WTC11 (cell line): ENCODE measurements around the gene NDRG3. TPM values are rescaled to one million over a fixed set of nuclear protein-coding genes. Genes with fewer than 3 reads are reported as not detected.

Source experiments
- ATAC-seq: fragments of 200-7000 bp; cut with Tn5 transposase; 2 replicates; pipeline ENCODE4 v1.10.0; 2021; ENCODE audit warnings: mild to moderate bottlenecking, moderate library complexity
- CTCF ChIA-PET: fragments of 300-600 bp; sonication (Branson Sonifier 250); formaldehyde crosslinking; loops from one replicate; lab custom pipeline; 2021; ENCODE audit warnings: antibody characterized with exemption; lab: Charles Lee
- POLR2A ChIA-PET: fragments of 350-600 bp; sonication (Branson Sonifier 250); formaldehyde crosslinking; loops from one replicate; lab custom pipeline; 2021; ENCODE audit warnings: antibody characterized with exemption; lab: Charles Lee
- DNase-seq: peaks from one replicate; pipeline ENCODE4 v3.0.0; 2021; ENCODE audit warnings: low spot score
- H3K27ac Mint-ChIP-seq: 2 replicates; pipeline ENCODE4 v1.8.0; 2021; ENCODE audit warnings: mixed read lengths
- H3K27me3 Mint-ChIP-seq: 2 replicates; pipeline ENCODE4 v1.8.0; 2021; ENCODE audit warnings: low read depth, mild to moderate bottlenecking, moderate library complexity, mixed read lengths
- H3K36me3 Mint-ChIP-seq: 2 replicates; pipeline ENCODE4 v1.8.0; 2021; ENCODE audit warnings: mixed read lengths
- H3K4me1 Mint-ChIP-seq: 2 replicates; pipeline ENCODE4 v1.8.0; 2022; ENCODE audit warnings: mixed read lengths
- H3K4me3 Mint-ChIP-seq: 2 replicates; pipeline ENCODE4 v1.8.0; 2021; ENCODE audit warnings: mild to moderate bottlenecking, moderate library complexity, mixed read lengths
- H3K9me3 Mint-ChIP-seq: 2 replicates; pipeline ENCODE4 v1.8.0; 2021; ENCODE audit warnings: mixed read lengths
- AR ChIP-seq: fragments of 250-450 bp; sonication (Bioruptor Pico); IDR thresholded peaks from 2 replicates; pipeline ENCODE4 v1.9.0; 2021; ENCODE audit warnings: mild to moderate bottlenecking
- ARID4B ChIP-seq: sonication (generic); formaldehyde crosslinking; IDR thresholded peaks from 2 replicates; pipeline ENCODE4 v1.8.0; 2023; ENCODE audit warnings: missing genetic modification reagents, mild to moderate bottlenecking, borderline replicate concordance
- ATF1 ChIP-seq: sonication (generic); formaldehyde crosslinking; IDR thresholded peaks from 2 replicates; pipeline ENCODE4 v1.8.1; 2023; ENCODE audit warnings: mild to moderate bottlenecking, moderate library complexity, missing genetic modification reagents
- CREM ChIP-seq: sonication (generic); formaldehyde crosslinking; IDR thresholded peaks from 2 replicates; pipeline ENCODE4 v1.8.1; 2022; ENCODE audit warnings: mild to moderate bottlenecking, missing genetic modification reagents, moderate library complexity
- E2F1 ChIP-seq: sonication (generic); formaldehyde crosslinking; IDR thresholded peaks from 2 replicates; pipeline ENCODE4 v1.8.0; 2022; ENCODE audit warnings: mild to moderate bottlenecking, missing genetic modification reagents
- E2F5 ChIP-seq: sonication (generic); formaldehyde crosslinking; IDR thresholded peaks from 2 replicates; pipeline ENCODE4 v1.8.1; 2022; ENCODE audit warnings: mild to moderate bottlenecking, moderate library complexity, missing genetic modification reagents
- EMX1 ChIP-seq: fragments of 250-450 bp; sonication (Bioruptor Pico); IDR thresholded peaks from 2 replicates; pipeline ENCODE4 v1.8.0; 2021; ENCODE audit warnings: mild to moderate bottlenecking
- ESRRA ChIP-seq: sonication (generic); formaldehyde crosslinking; IDR thresholded peaks from 2 replicates; pipeline ENCODE4 v1.8.1; 2022; ENCODE audit warnings: mild to moderate bottlenecking, missing genetic modification reagents, borderline replicate concordance
- GABPB1 ChIP-seq: sonication (generic); formaldehyde crosslinking; IDR thresholded peaks from 2 replicates; pipeline ENCODE4 v1.8.1; 2023; ENCODE audit warnings: mild to moderate bottlenecking, missing genetic modification reagents
- KAT7 ChIP-seq: sonication (generic); formaldehyde crosslinking; IDR thresholded peaks from 2 replicates; pipeline ENCODE4 v1.8.1; 2023; ENCODE audit warnings: missing genetic modification reagents, mild to moderate bottlenecking, borderline replicate concordance
- MAX ChIP-seq: sonication (generic); formaldehyde crosslinking; IDR thresholded peaks from 2 replicates; pipeline ENCODE4 v1.8.0; 2022; ENCODE audit warnings: mild to moderate bottlenecking, missing genetic modification reagents
- NFATC4 ChIP-seq: fragments of 250-450 bp; sonication (Bioruptor Pico); IDR thresholded peaks from 2 replicates; pipeline ENCODE4 v1.9.0; 2021; ENCODE audit warnings: mild to moderate bottlenecking
- NFE2L1 ChIP-seq: sonication (generic); formaldehyde crosslinking; IDR thresholded peaks from 2 replicates; pipeline ENCODE4 v1.8.1; 2023; ENCODE audit warnings: missing genetic modification reagents
- RELA ChIP-seq: sonication (generic); formaldehyde crosslinking; IDR thresholded peaks from 2 replicates; pipeline ENCODE4 v1.8.1; 2022; ENCODE audit warnings: missing genetic modification reagents, mild to moderate bottlenecking, borderline replicate concordance
- SMAD3 ChIP-seq: sonication (generic); formaldehyde crosslinking; IDR thresholded peaks from 2 replicates; pipeline ENCODE4 v1.8.0; 2022; ENCODE audit warnings: missing genetic modification reagents, mild to moderate bottlenecking, borderline replicate concordance
- SP1 ChIP-seq: sonication (generic); formaldehyde crosslinking; conservative IDR thresholded peaks from 2 replicates; pipeline ENCODE4 v1.8.1; 2022; ENCODE audit warnings: missing genetic modification reagents
- ZBTB43 ChIP-seq: sonication (generic); formaldehyde crosslinking; IDR thresholded peaks from 2 replicates; pipeline ENCODE4 v1.8.1; 2023; ENCODE audit warnings: mild to moderate bottlenecking, missing genetic modification reagents
- ZNF671 ChIP-seq: fragments of 250-450 bp; sonication (Bioruptor Pico); IDR thresholded peaks from 2 replicates; pipeline ENCODE4 v1.8.0; 2021; ENCODE audit warnings: mild to moderate bottlenecking
- ZSCAN18 ChIP-seq: fragments of 250-450 bp; sonication (Bioruptor Pico); IDR thresholded peaks from 2 replicates; pipeline ENCODE4 v2.1.2; 2022; ENCODE audit warnings: mild to moderate bottlenecking, moderate library complexity
- total RNA-seq: library from RNA; stranded (reverse); gene quantifications from 3 replicates; pipeline ENCODE4 v1.2.3, GENCODE V29; 2021

NDRG3 gene
- total RNA-seq, 1 experiment from 2014 or later: 27.0 TPM

- Mint-ChIP-seq H3K9me3 (no peaks in the 10 kb centered on the region), H3K27ac (peak overlapping the region; percentile 88), H3K4me1 (peaks cover 28% of the 10 kb centered on the region), H3K4me3 (no peak overlapping the region), H3K27me3 (no peaks in the 10 kb centered on the region; the same call in 1 of the 2 replicates), H3K36me3 (no peaks in the 10 kb centered on the region)
- no peak for DNase-seq
- no peak for ATAC-seq
- POLR2A ChIA-PET: no interaction called here
- CTCF ChIA-PET: interaction anchor here (1.3 to 3.6 kb wide), 3 partner anchors 15 to 41 kb away, joined by 5 to 11 read pairs (median 5); partner anchors contain the start of gene RAB5IF
- TF ChIP-seq SP1 (CRISPR knock-in tag): no peak
- no peak for TF ChIP-seq SMAD3 (CRISPR knock-in tag)
- no peak for TF ChIP-seq ARID4B (CRISPR knock-in tag)
- TF ChIP-seq RELA: no peak
- TF ChIP-seq E2F1 (CRISPR knock-in tag): no peak
- TF ChIP-seq ATF1: no peak
- TF ChIP-seq AR (CRISPR knock-in tag): no peak
- TF ChIP-seq ZBTB43 (CRISPR knock-in tag): no peak
- no peak for TF ChIP-seq NFE2L1 (CRISPR knock-in tag)
- TF ChIP-seq ESRRA: no peak
- no peak for TF ChIP-seq E2F5 (CRISPR knock-in tag)
- TF ChIP-seq GABPB1: no peak
- TF ChIP-seq ZNF671: no peak
Observed at GRCh38 chr20:36647196-36648121, 98.4 kb downstream of the NDRG3 start.

- Mint-ChIP-seq H3K4me1 (peaks cover 28% of the 10 kb centered on the region), H3K36me3 (no peaks in the 10 kb centered on the region), H3K4me3 (no peak overlapping the region), H3K9me3 (no peaks in the 10 kb centered on the region), H3K27me3 (no peaks in the 10 kb centered on the region; the same call in 1 of the 2 replicates), H3K27ac (peak overlapping the region; percentile 88; the same call in 1 of the 2 replicates)
- ChIA-PET POLR2A (no interaction called here), CTCF (interaction anchor here (1.6 to 3.6 kb wide), 3 partner anchors 14 to 127 kb away, joined by 5 to 11 read pairs (median 7); partner anchors contain the start of gene DSN1)
- DNase-seq: no peak
- ATAC-seq: no peak
- TF ChIP-seq NFATC4: no peak
- TF ChIP-seq ZSCAN18 (CRISPR knock-in tag): no peak
- TF ChIP-seq MAX (CRISPR knock-in tag): no peak
- TF ChIP-seq E2F1 (CRISPR knock-in tag): no peak
- no peak for TF ChIP-seq CREM
- TF ChIP-seq EMX1 (CRISPR knock-in tag): no peak
- TF ChIP-seq KAT7: no peak
Observed at GRCh38 chr20:36646678-36647077, 99.2 kb downstream of the NDRG3 start.
